Thoracic aorta (tissue), 2 donors: ENCODE data around the gene ZNF682. TPM values are rescaled to one million over a fixed set of nuclear protein-coding genes. Genes with fewer than 3 reads are reported as not detected.
"Not testable (repeated sequence)": the region's sequence is repeated elsewhere in the genome, so short reads cannot be mapped to it uniquely, and the experiment has no call there.

ENCODE experiments used
- ATAC-seq: fragments of 150-250 bp; one replicate; pipeline ENCODE4 v1.8.0; 2017; ENCODE audit warnings: low read depth; ENCODE audit not compliant: insufficient number of reproducible peaks, low FRiP score
- DNase-seq: peaks from one replicate; pipeline ENCODE4 v3.0.0-alpha.2; 2020; ENCODE audit warnings: low spot score
- H3K27ac ChIP-seq, 2 donors: fragments of 200-600 bp; sonication (generic); 1 replicate in 1 of 2; 2 replicates in 1 of 2; pipeline ENCODE4 v1.5.1; 2016; ENCODE audit warnings: mild to moderate bottlenecking in 2 of 2, moderate library complexity in 2 of 2
- H3K27me3 ChIP-seq: fragments of 200-600 bp; sonication (generic); replicated peaks from 2 replicates; pipeline ENCODE4 v1.6.0; 2016; ENCODE audit warnings: mild to moderate bottlenecking; ENCODE audit not compliant: insufficient read depth
- H3K36me3 ChIP-seq: fragments of 200-600 bp; sonication (generic); one replicate; pipeline ENCODE4 v1.5.1; 2016
- H3K4me1 ChIP-seq, 2 donors: fragments of 200-600 bp; sonication (generic); 1 replicate in 1 of 2; 2 replicates in 1 of 2; pipeline versions ENCODE4 v1.5.1 to v1.6.0; 2016; ENCODE audit warnings: low read depth in 2 of 2, mild to moderate bottlenecking in 1 of 2; ENCODE audit not compliant: control insufficient read depth in 1 of 2
- H3K4me3 ChIP-seq: fragments of 200-600 bp; sonication (generic); 2 replicates; pipeline ENCODE4 v1.5.1; 2016; ENCODE audit warnings: mild to moderate bottlenecking
- H3K9me3 ChIP-seq: fragments of 200-600 bp; sonication (generic); 2 replicates; pipeline ENCODE4 v1.5.1; 2016
- CTCF ChIP-seq: fragments of 200-600 bp; sonication (generic); IDR thresholded peaks from one replicate; pipeline ENCODE4 v1.5.1; 2019; ENCODE audit warnings: antibody characterized with exemption
- total RNA-seq, 2 donors: library from RNA; depleted of rRNA; stranded (reverse); fragments of >200 nt; gene quantifications; one replicate each; pipeline versions ENCODE4 v1.1.0 to v1.2.3, GENCODE V29; 2016

ZNF682 gene
- total RNA-seq: 1 to 10 TPM in 1 of 2 donors, under 1 TPM in 1; 0.54 to 2.3 TPM

- peak within 1 kb of the TSS; percentile 52 to 61 for H3K27ac ChIP-seq
- TF ChIP-seq CTCF: no peak
- H3K9me3 ChIP-seq: no peaks in the 10 kb centered on the region
- no peaks in the 10 kb centered on the region for H3K27me3 ChIP-seq
- peak within 1 kb of the TSS; percentile 98 for H3K4me3 ChIP-seq
- peak; percentile 99 for ATAC-seq
- no peaks in the 10 kb centered on the region for H3K36me3 ChIP-seq
- peaks cover 6% of the 10 kb centered on the region in 2 donors for H3K4me1 ChIP-seq
- DNase-seq: peak; percentile 95
These were observed at the start of gene ZNF682 for GRCh38 chr19:20039203-20039723. TSS of gene ZNF682 (minus strand) at chr19:20039505. CDS start at chr19:20039345, 160 bp downstream.

- not testable (repeated sequence) for H3K27ac ChIP-seq, H3K36me3 ChIP-seq, H3K9me3 ChIP-seq, ATAC-seq, DNase-seq, H3K27me3 ChIP-seq, H3K4me3 ChIP-seq
- H3K4me1 ChIP-seq: peaks cover 3 to 12% of the 10 kb centered on the region in 2 donors
These were observed 43.6 kb upstream of the ZNF682 start for GRCh38 chr19:20082876-20083275.

- not testable (repeated sequence) for ATAC-seq, H3K36me3 ChIP-seq, H3K4me3 ChIP-seq, H3K27ac ChIP-seq, H3K9me3 ChIP-seq, H3K27me3 ChIP-seq, DNase-seq
- peaks cover 3 to 12% of the 10 kb centered on the region in 2 donors for H3K4me1 ChIP-seq
These were observed 43.0 kb upstream of the ZNF682 start for GRCh38 chr19:20082232-20082833.

- DNase-seq (no peak), ATAC-seq (no peak)
- Histone ChIP-seq H3K27ac (no peak overlapping the region), H3K27me3 (no peaks in the 10 kb centered on the region), H3K9me3 (no peaks in the 10 kb centered on the region), H3K36me3 (no peaks in the 10 kb centered on the region), H3K4me3 (no peak overlapping the region), H3K4me1 (peaks cover 3 to 12% of the 10 kb centered on the region in 2 donors)
- no peak for TF ChIP-seq CTCF
These were observed 41.4 kb upstream of the ZNF682 start for GRCh38 chr19:20080656-20081055.

- Histone ChIP-seq H3K4me1 (peaks cover 3 to 12% of the 10 kb centered on the region in 2 donors), H3K36me3 (no peaks in the 10 kb centered on the region), H3K4me3 (peak overlapping the region; percentile 73), H3K27me3 (no peaks in the 10 kb centered on the region), H3K9me3 (no peaks in the 10 kb centered on the region), H3K27ac (no peak overlapping the region)
- ATAC-seq: no peak
- DNase-seq: no peak
- TF ChIP-seq CTCF: no peak
These were observed 40.2 kb upstream of the ZNF682 start for GRCh38 chr19:20079476-20079875.

- TF ChIP-seq CTCF: no peak
- peak; percentile 22 for ATAC-seq
- H3K27ac ChIP-seq: peak overlapping the region; percentile 19 to 47
- H3K4me1 ChIP-seq: peaks cover 3 to 12% of the 10 kb centered on the region in 2 donors
- H3K4me3 ChIP-seq: peak overlapping the region; percentile 73
- no peaks in the 10 kb centered on the region for H3K9me3 ChIP-seq
- no peak for DNase-seq
- H3K27me3 ChIP-seq: no peaks in the 10 kb centered on the region
- no peaks in the 10 kb centered on the region for H3K36me3 ChIP-seq
These were observed 39.3 kb upstream of the ZNF682 start for GRCh38 chr19:20078581-20079031.
